Measurements from ENCODE around the gene MAP2K5. TPM values are rescaled to one million over a fixed set of nuclear protein-coding genes. Genes with fewer than 3 reads are reported as not detected.

Gene MAP2K5
- total and polyA plus RNA-seq, 8 donors: 1.8 to 94.6 (median 11.1) TPM

DNA sequence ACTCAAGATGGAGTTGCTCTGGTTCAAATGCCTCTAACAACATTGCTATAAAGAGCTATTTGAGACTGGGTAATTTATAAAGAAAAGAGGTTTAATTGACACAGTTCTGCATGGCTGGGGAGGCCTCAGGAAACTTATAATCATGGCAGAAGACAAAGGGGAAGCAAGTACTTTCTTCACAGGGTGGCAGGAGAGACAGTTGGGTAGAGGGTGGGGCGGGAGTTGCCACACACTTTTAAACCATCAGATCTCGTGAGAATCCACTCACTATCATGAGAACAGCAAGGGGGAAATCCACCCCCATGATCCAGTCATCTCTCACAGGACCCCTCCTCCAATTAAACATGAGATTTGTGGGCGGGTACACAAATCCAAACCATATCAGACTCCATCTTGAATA, 30.7 kb downstream of the MAP2K5 start:
- 92 to 97% (median 93%) methylated on average over 3 of the region's 3 CpGs for WGBS, 5 donors
- Histone ChIP-seq H3K36me3 (peaks cover 0 to 7% (median 0%) of the 10 kb centered on the region in 4 donors), H3K4me1 (no peaks in the 10 kb centered on the region), H3K27me3 (no peaks in the 10 kb centered on the region), H3K4me3 (no peak overlapping the region), H3K9me3 (no peaks in the 10 kb centered on the region), H3K27ac (no peak overlapping the region)
- intact Hi-C loops (cut with DNase I; ENCODE audit: low total_unique reads): no loop called here
- TF ChIP-seq EP300 (IDR thresholded peaks at IDR 0.05) (no peak), POLR2A (IDR thresholded peaks at IDR 0.05) (no peak), CTCF (IDR thresholded peaks at IDR 0.05) (no peak)
- no peak for DNase-seq

DNA sequence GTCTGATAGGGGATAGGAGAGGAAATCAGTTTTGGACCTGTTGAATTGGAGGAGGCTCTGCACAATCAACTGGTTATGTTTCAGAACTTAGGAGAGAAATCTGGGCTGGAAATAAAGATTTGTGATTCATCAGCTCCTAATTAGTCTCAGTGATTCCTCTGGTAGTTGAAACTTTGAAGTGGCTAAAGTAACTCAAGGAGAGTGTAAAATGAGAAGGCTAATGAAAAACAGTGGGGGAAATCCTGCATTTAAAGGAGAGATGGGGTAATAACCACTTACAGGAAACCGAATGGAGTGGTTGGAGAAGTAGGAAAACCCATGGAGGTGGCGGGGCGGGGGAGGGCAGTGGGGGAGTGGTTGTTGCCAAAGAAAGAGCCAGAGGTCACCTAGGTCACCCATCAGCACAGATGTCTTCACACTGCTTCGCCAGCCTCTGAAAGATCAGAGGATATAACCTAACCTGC, 32.6 kb downstream of the MAP2K5 start:
- no peak overlapping the region for H3K27ac ChIP-seq
- H3K4me3 ChIP-seq: no peak overlapping the region
- no peaks in the 10 kb centered on the region for H3K9me3 ChIP-seq
- peaks cover 0 to 3% (median 0%) of the 10 kb centered on the region in 4 donors for H3K36me3 ChIP-seq
- H3K27me3 ChIP-seq: no peaks in the 10 kb centered on the region
- no peak for TF ChIP-seq CTCF (IDR thresholded peaks at IDR 0.05)
- TF ChIP-seq POLR2AphosphoS5 (IDR thresholded peaks at IDR 0.05): no peak
- no peak for TF ChIP-seq POLR2A (IDR thresholded peaks at IDR 0.05)
- no peak for TF ChIP-seq EP300 (IDR thresholded peaks at IDR 0.05)
- 86 to 98% (median 90%) methylated on average over 4 of the region's 4 CpGs for WGBS, 5 donors
- DNase-seq: no peak
- no peaks in the 10 kb centered on the region for H3K4me1 ChIP-seq
- intact Hi-C loops (cut with DNase I; ENCODE audit: low total_unique reads): no loop called here

- Histone ChIP-seq H3K9me3 (no peaks in the 10 kb centered on the region), H3K4me1 (no peaks in the 10 kb centered on the region), H3K36me3 (no peaks in the 10 kb centered on the region), H3K4me3 (no peak overlapping the region), H3K27ac (no peak overlapping the region), H3K27me3 (no peaks in the 10 kb centered on the region)
- WGBS, 5 donors: 90 to 97% (median 94%) methylated on average over 4 of the region's 4 CpGs
- DNase-seq: no peak
- TF ChIP-seq CTCF (IDR thresholded peaks at IDR 0.05): no peak
- no peak for TF ChIP-seq EP300 (IDR thresholded peaks at IDR 0.05)
- no peak for TF ChIP-seq POLR2A (IDR thresholded peaks at IDR 0.05)
- no peak for TF ChIP-seq POLR2AphosphoS5 (IDR thresholded peaks at IDR 0.05)
- intact Hi-C loops (cut with DNase I; ENCODE audit: low total_unique reads): no loop called here
Observed at GRCh38 chr15:67578020-67578600, 35.6 kb downstream of the MAP2K5 start.

DNA sequence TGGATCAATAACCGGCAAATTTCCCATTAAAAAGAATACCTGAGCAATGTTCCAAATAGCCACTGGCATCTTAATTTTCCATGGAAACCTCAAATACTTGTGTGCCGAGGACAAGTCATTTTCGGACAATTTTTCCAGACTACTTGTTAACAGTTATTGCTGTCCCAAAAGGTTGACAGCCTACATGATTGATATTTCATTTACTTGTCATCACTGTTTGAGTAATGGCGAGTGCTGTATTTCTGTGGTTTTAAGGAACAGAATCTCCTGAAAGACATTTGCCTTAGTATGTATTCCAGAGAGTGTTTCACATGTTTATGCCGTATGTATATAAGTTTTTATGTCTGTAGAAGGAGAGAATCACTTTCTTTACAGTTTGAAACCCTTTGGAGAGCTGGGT, 36.7 kb downstream of the MAP2K5 start:
- no peak for TF ChIP-seq POLR2AphosphoS5 (IDR thresholded peaks at IDR 0.05)
- no peak for TF ChIP-seq POLR2A (IDR thresholded peaks at IDR 0.05)
- TF ChIP-seq CTCF (IDR thresholded peaks at IDR 0.05): no peak
- TF ChIP-seq EP300 (IDR thresholded peaks at IDR 0.05): no peak
- no peak for DNase-seq
- Histone ChIP-seq H3K4me1 (no peaks in the 10 kb centered on the region), H3K27ac (no peak overlapping the region), H3K4me3 (no peak overlapping the region), H3K9me3 (no peaks in the 10 kb centered on the region), H3K36me3 (no peaks in the 10 kb centered on the region), H3K27me3 (no peaks in the 10 kb centered on the region)
- WGBS, 5 donors: 94 to 98% (median 96%) methylated on average over 5 of the region's 5 CpGs
- intact Hi-C loops (cut with DNase I; ENCODE audit: low total_unique reads): no loop called here
